DOHH2 (cell line): ENCODE data around the gene ASTN1.

Experiments used
- H3F3A ChIP-seq: fragments of 200-600 bp; sonication (generic), shearing (Covaris generic); 2 replicates; pipeline ENCODE4 v1.6.0; 2016; ENCODE audit warnings: antibody characterized with exemption, mild to moderate bottlenecking; ENCODE audit not compliant: control insufficient read depth, insufficient read depth
- H3K27ac ChIP-seq: fragments of 200-600 bp; sonication (generic); 2 replicates; pipeline ENCODE4 v1.5.1; 2014; ENCODE audit warnings: low read depth, mild to moderate bottlenecking, low read length, moderate library complexity
- H3K27me3 ChIP-seq: fragments of 200-600 bp; sonication (generic); 2 replicates; pipeline ENCODE4 v1.6.1; 2014; ENCODE audit warnings: mild to moderate bottlenecking, low read length, mixed read lengths; ENCODE audit not compliant: control insufficient read depth
- H3K36me3 ChIP-seq: fragments of 200-600 bp; sonication (generic); 2 replicates; pipeline ENCODE4 v1.6.1; 2014; ENCODE audit warnings: mild to moderate bottlenecking, low read length, moderate library complexity, mixed read lengths; ENCODE audit not compliant: control insufficient read depth
- H3K4me1 ChIP-seq: fragments of 200-600 bp; sonication (generic); 2 replicates; pipeline ENCODE4 v1.6.1; 2014; ENCODE audit warnings: mild to moderate bottlenecking, low read length, mixed read lengths; ENCODE audit not compliant: control insufficient read depth
- H3K4me2 ChIP-seq: fragments of 200-600 bp; sonication (generic); 2 replicates; pipeline ENCODE4 v1.6.0; 2014; ENCODE audit warnings: mild to moderate bottlenecking, low read length, moderate library complexity
- H3K4me3 ChIP-seq: fragments of 200-600 bp; sonication (generic); 2 replicates; pipeline ENCODE4 v1.5.1; 2014; ENCODE audit warnings: mild to moderate bottlenecking, low read length, mixed read lengths
- H3K79me2 ChIP-seq: fragments of 200-600 bp; sonication (generic); 2 replicates; pipeline ENCODE4 v1.6.1; 2014; ENCODE audit warnings: mild to moderate bottlenecking, low read length, mixed read lengths; ENCODE audit not compliant: control insufficient read depth
- H3K9me2 ChIP-seq: fragments of 200-600 bp; sonication (generic); replicated peaks from 2 replicates; pipeline ENCODE4 v1.6.1; 2014; ENCODE audit warnings: mild to moderate bottlenecking, low read length, mixed read lengths; ENCODE audit not compliant: control insufficient read depth
- H3K9me3 ChIP-seq: fragments of 200-600 bp; sonication (generic); 2 replicates; pipeline ENCODE4 v1.6.1; 2014; ENCODE audit warnings: antibody characterized with exemption, low read length, mixed read lengths; ENCODE audit not compliant: control insufficient read depth, insufficient read depth
- H4K20me1 ChIP-seq: fragments of 200-600 bp; sonication (generic); 2 replicates; pipeline ENCODE4 v1.6.0; 2014; ENCODE audit warnings: low read depth, mild to moderate bottlenecking, antibody characterized with exemption, low read length, moderate library complexity; ENCODE audit not compliant: control insufficient read depth, insufficient read depth
- EZH2phosphoT487 ChIP-seq: fragments of 200-600 bp; sonication (generic); IDR thresholded peaks from 2 replicates; pipeline ENCODE4 v1.6.1; 2017; ENCODE audit warnings: borderline replicate concordance, mild to moderate bottlenecking, antibody characterized with exemption, low read length, moderate library complexity, mixed read lengths
- TF ChIP-seq, protein P1 (sequence below): fragments of 200-600 bp; sonication (generic); IDR thresholded peaks from one replicate; pipeline ENCODE4 v1.5.1; 2014; ENCODE audit warnings: antibody characterized with exemption, mild to moderate bottlenecking, low read depth, low read length; ENCODE audit not compliant: poor library complexity, severe bottlenecking

Gene ASTN1

DNA sequence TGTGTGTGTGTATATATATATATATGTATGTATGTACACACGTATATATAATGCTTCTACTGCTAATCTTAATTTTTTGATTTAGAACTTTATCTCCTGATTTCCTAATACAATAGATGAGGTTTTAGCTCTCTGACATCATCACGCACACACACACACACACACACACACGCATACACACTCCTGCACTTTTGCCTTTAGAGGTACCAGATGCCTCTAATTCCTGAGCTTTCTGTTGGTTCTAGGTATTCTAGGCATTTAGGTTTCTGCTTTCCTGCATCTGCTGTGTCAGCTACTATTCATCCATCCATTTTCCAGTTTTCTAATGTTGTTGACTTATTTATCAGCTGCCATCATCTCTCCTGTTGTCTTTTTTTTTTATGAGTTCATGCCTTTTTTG, 348.3 kb downstream of the ASTN1 start:
- H3K9me2 ChIP-seq, result no peaks in the 10 kb centered on the region
- H3K27ac ChIP-seq, result no peak overlapping the region
- no peak overlapping the region for H3K4me3 ChIP-seq
- no peak overlapping the region for H3K4me2 ChIP-seq
- no peaks in the 10 kb centered on the region for H3K36me3 ChIP-seq
- H3K4me1 ChIP-seq, result no peaks in the 10 kb centered on the region
- H4K20me1 ChIP-seq, result no peaks in the 10 kb centered on the region
- no peaks in the 10 kb centered on the region for H3K79me2 ChIP-seq
- TF ChIP-seq, protein P1, sequence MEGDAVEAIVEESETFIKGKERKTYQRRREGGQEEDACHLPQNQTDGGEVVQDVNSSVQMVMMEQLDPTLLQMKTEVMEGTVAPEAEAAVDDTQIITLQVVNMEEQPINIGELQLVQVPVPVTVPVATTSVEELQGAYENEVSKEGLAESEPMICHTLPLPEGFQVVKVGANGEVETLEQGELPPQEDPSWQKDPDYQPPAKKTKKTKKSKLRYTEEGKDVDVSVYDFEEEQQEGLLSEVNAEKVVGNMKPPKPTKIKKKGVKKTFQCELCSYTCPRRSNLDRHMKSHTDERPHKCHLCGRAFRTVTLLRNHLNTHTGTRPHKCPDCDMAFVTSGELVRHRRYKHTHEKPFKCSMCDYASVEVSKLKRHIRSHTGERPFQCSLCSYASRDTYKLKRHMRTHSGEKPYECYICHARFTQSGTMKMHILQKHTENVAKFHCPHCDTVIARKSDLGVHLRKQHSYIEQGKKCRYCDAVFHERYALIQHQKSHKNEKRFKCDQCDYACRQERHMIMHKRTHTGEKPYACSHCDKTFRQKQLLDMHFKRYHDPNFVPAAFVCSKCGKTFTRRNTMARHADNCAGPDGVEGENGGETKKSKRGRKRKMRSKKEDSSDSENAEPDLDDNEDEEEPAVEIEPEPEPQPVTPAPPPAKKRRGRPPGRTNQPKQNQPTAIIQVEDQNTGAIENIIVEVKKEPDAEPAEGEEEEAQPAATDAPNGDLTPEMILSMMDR, result no peak
- TF ChIP-seq EZH2phosphoT487, result no peak
- no peaks in the 10 kb centered on the region for H3K9me3 ChIP-seq
- no peaks in the 10 kb centered on the region for H3F3A ChIP-seq
- H3K27me3 ChIP-seq, result no peaks in the 10 kb centered on the region

DNA sequence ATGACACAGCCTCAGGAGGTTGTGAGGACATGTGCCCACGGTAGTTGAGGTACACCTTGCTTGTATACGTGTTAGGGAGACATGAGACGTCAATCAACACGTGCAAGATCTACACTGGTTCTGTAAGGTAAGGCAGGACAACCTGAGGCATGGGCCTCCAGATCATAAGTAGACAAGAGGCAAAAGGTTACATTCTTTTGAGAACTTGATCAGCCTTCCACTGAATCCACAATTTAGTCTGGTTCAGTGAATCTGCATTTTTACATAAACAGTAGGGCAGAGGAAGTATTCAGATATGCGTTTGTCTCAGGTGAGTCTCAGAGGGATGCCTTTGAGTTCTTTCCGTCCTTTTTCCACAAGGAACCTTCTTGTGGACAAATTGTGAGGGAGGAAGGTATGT, 348.9 kb downstream of the ASTN1 start:
- no peaks in the 10 kb centered on the region for H4K20me1 ChIP-seq
- H3K4me3 ChIP-seq, result no peak overlapping the region
- no peaks in the 10 kb centered on the region for H3K27me3 ChIP-seq
- H3K9me3 ChIP-seq, result no peaks in the 10 kb centered on the region
- H3K4me2 ChIP-seq, result no peak overlapping the region
- H3F3A ChIP-seq, result no peaks in the 10 kb centered on the region
- no peaks in the 10 kb centered on the region for H3K4me1 ChIP-seq
- TF ChIP-seq, protein P1, result no peak
- no peak for TF ChIP-seq EZH2phosphoT487
- no peaks in the 10 kb centered on the region for H3K79me2 ChIP-seq
- no peaks in the 10 kb centered on the region for H3K9me2 ChIP-seq
- H3K36me3 ChIP-seq, result no peaks in the 10 kb centered on the region
- no peak overlapping the region for H3K27ac ChIP-seq

DNA sequence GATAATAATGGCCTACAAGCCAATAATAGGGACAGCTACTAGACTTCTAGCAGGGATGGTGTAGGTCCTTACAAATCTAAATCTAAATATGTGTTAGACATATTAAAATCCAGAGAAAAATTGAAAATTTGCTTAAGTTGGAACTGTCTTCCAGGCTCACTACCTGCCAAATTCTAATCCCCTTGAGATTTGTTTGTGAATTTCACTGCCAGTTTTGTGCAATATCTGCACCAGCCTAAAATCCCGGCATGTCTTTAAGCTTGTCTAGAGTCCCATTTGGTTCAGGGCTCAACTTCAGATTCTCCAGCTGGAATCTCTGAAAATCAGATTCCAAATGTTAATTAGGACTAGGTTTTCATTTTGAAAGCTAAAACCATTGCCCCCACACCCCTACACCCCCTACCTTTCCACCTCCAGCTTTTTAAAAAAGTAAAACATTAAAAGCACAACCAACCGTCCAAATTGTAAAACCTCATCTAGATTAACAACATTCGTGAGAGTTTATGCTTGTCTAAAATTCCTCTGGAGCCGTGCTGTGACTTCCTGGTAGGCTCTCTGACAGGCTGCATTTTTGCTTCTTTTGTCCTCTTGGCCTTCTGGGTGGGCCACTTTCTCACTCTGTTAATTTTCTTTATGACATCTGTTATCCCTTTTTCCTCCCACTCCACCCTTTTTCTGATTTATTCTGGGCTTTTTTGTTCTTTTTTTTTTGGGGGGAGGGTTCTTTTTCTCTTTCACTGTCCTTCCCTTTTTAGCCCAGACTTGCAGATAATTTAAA, 352.8 kb downstream of the ASTN1 start:
- Histone ChIP-seq H3K9me2 (no peaks in the 10 kb centered on the region), H3K79me2 (no peaks in the 10 kb centered on the region), H3K36me3 (no peaks in the 10 kb centered on the region), H4K20me1 (no peaks in the 10 kb centered on the region), H3K9me3 (no peaks in the 10 kb centered on the region), H3K27me3 (no peaks in the 10 kb centered on the region), H3K4me1 (no peaks in the 10 kb centered on the region), H3K4me2 (no peak overlapping the region), H3F3A (no peaks in the 10 kb centered on the region), H3K4me3 (no peak overlapping the region), H3K27ac (no peak overlapping the region)
- no peak for TF ChIP-seq EZH2phosphoT487
- TF ChIP-seq, protein P1, result no peak
